Body of pancreas (tissue), 4 donors: ENCODE data around the gene EPHB2. TPM values are rescaled to one million over a fixed set of nuclear protein-coding genes. Genes with fewer than 3 reads are reported as not detected.

Experiments
- ATAC-seq: fragments of 150-250 bp; one replicate; pipeline ENCODE4 v1.9.1; 2016
- DNase-seq, 4 donors: peaks; one replicate each; pipeline ENCODE4 v3.0.0-alpha.2; 2019
- H3K27ac ChIP-seq, 4 donors: fragments of 200-600 bp; sonication (generic); 1 replicate in 3 of 4; 2 replicates in 1 of 4; pipeline versions ENCODE4 v1.5.1 to v1.6.1; 2016 to 2019; ENCODE audit warnings: mild to moderate bottlenecking in 1 of 4, mixed read lengths in 1 of 4, moderate library complexity in 1 of 4
- H3K27me3 ChIP-seq, 2 donors: fragments of 200-600 bp; sonication (generic); one replicate each; pipeline ENCODE4 v1.6.0; 2016; ENCODE audit warnings: mild to moderate bottlenecking in 1 of 2
- H3K36me3 ChIP-seq, 2 donors: fragments of 200-600 bp; sonication (generic); replicated peaks in 1 of 2; 2 replicates each; pipeline ENCODE4 v1.5.1; 2016; ENCODE audit warnings: low read depth in 2 of 2; ENCODE audit not compliant: insufficient read depth in 1 of 2
- H3K4me1 ChIP-seq: fragments of 200-600 bp; sonication (generic); one replicate; pipeline ENCODE4 v1.6.0; 2016
- H3K4me3 ChIP-seq, 2 donors: fragments of 200-600 bp; sonication (generic); 1 replicate in 1 of 2; 2 replicates in 1 of 2; pipeline ENCODE4 v1.5.1; 2016 to 2019
- H3K9me3 ChIP-seq, 3 donors: fragments of 200-600 bp; sonication (generic); 1 replicate in 2 of 3; 2 replicates in 1 of 3; pipeline ENCODE4 v1.5.1; 2016
- CTCF ChIP-seq, 7 experiments: fragments of 450-650 bp in 4 of 7; fragments of 200-600 bp in 3 of 7; sonication (generic) in 3 of 7; IDR thresholded peaks; one replicate each; pipeline ENCODE4 v1.5.1; 2016 to 2019; ENCODE audit warnings: antibody characterized with exemption in 7 of 7
- POLR2A ChIP-seq, 3 donors: fragments of 450-650 bp; IDR thresholded peaks; one replicate each; pipeline ENCODE4 v1.6.1; 2016; ENCODE audit warnings: antibody characterized with exemption in 3 of 3, mild to moderate bottlenecking in 2 of 3
- WGBS, 2 donors: methylation state at CpG; one replicate each; pipeline ENCODE4 v1.1.5; 2017; 5-methylcytosine and 5-hydroxymethylcytosine counted together
- intact Hi-C: fragments of 100-400 bp; cut with DNase I; formaldehyde crosslinking; loops from one replicate; pipeline ENCODE4 v1.15.1; 2023
- total RNA-seq, 2 donors: library from RNA; depleted of rRNA; stranded (reverse); fragments of >200 nt; gene quantifications; one replicate each; pipeline ENCODE4 v1.1.0, GENCODE V29; 2016

EPHB2 gene
- total RNA-seq, 2 donors from 2014 or later: 2.9 to 7.9 TPM

- H3K4me3 ChIP-seq: no peak overlapping the region
- no peaks in the 10 kb centered on the region for H3K27me3 ChIP-seq
- TF ChIP-seq CTCF (IDR thresholded peaks at IDR 0.05): no peak
- no peak for TF ChIP-seq POLR2A (IDR thresholded peaks at IDR 0.05)
- DNase-seq (no peak), ATAC-seq (no peak)
- H3K4me1 ChIP-seq: no peaks in the 10 kb centered on the region
- WGBS, 2 donors: 59 to 75% methylated on average over 7 of the region's 7 CpGs
- intact Hi-C loops: no loop called here
- no peaks in the 10 kb centered on the region for H3K9me3 ChIP-seq
- H3K27ac ChIP-seq: no peak overlapping the region
- H3K36me3 ChIP-seq: no peaks in the 10 kb centered on the region
Measured at GRCh38 chr1:22775478-22775877, 64.8 kb downstream of the EPHB2 start.

- H3K9me3 ChIP-seq: no peaks in the 10 kb centered on the region
- H3K4me3 ChIP-seq: no peak overlapping the region
- no peak for DNase-seq
- no peaks in the 10 kb centered on the region for H3K27me3 ChIP-seq
- no peak overlapping the region for H3K27ac ChIP-seq
- no peaks in the 10 kb centered on the region for H3K36me3 ChIP-seq
- intact Hi-C loops: no loop called here
- H3K4me1 ChIP-seq: no peaks in the 10 kb centered on the region
- ATAC-seq: no peak
- TF ChIP-seq CTCF (IDR thresholded peaks at IDR 0.05): no peak
- TF ChIP-seq POLR2A (IDR thresholded peaks at IDR 0.05): no peak
- 58 to 59% methylated on average over 10 of the region's 10 CpGs for WGBS, 2 donors
Measured at GRCh38 chr1:22776035-22776613, 65.5 kb downstream of the EPHB2 start.

GRCh38 chr1:22777388-22778057, 66.9 kb downstream of the EPHB2 start:
- ATAC-seq (no peak), DNase-seq (no peak)
- Histone ChIP-seq H3K27ac (no peak overlapping the region), H3K4me1 (no peaks in the 10 kb centered on the region), H3K4me3 (no peak overlapping the region), H3K36me3 (no peaks in the 10 kb centered on the region), H3K9me3 (no peaks in the 10 kb centered on the region), H3K27me3 (no peaks in the 10 kb centered on the region)
- no peak for TF ChIP-seq CTCF (IDR thresholded peaks at IDR 0.05)
- no peak for TF ChIP-seq POLR2A (IDR thresholded peaks at IDR 0.05)
- WGBS, 2 donors: 65 to 86% methylated on average over 6 to 7 of the region's 7 CpGs
- intact Hi-C loops: no loop called here

GRCh38 chr1:22778408-22778807, 67.8 kb downstream of the EPHB2 start:
- intact Hi-C loops: no loop called here
- 80 to 89% methylated on average over 2 of the region's 2 CpGs for WGBS, 2 donors
- no peak overlapping the region for H3K27ac ChIP-seq
- no peaks in the 10 kb centered on the region for H3K36me3 ChIP-seq
- DNase-seq: no peak
- no peak for TF ChIP-seq POLR2A (IDR thresholded peaks at IDR 0.05)
- no peak for TF ChIP-seq CTCF (IDR thresholded peaks at IDR 0.05)
- no peaks in the 10 kb centered on the region for H3K27me3 ChIP-seq
- no peak overlapping the region for H3K4me3 ChIP-seq
- no peaks in the 10 kb centered on the region for H3K4me1 ChIP-seq
- no peaks in the 10 kb centered on the region for H3K9me3 ChIP-seq
- no peak for ATAC-seq
